Liver (tissue), 9 donors: ENCODE measurements around the gene IZUMO1. TPM values are rescaled to one million over a fixed set of nuclear protein-coding genes. Genes with fewer than 3 reads are reported as not detected.

Experiments used
- DNase-seq: peaks from one replicate; pipeline ENCODE4 v3.0.0-alpha.2; 2017; ENCODE audit warnings: low spot score
- H3K27ac ChIP-seq, 2 donors: one replicate each; pipeline ENCODE4 v1.7.0; 2013; ENCODE audit warnings: inconsistent platforms in 2 of 2, low read length in 2 of 2, control low read depth in 1 of 2, low read depth in 1 of 2, mild to moderate bottlenecking in 1 of 2
- H3K27me3 ChIP-seq, 4 donors: one replicate each; pipeline versions ENCODE4 v1.6.1 to v1.7.0; 2013; ENCODE audit warnings: low read length in 3 of 4, inconsistent platforms in 1 of 4, mild to moderate bottlenecking in 1 of 4, moderate library complexity in 1 of 4; ENCODE audit not compliant: control insufficient read depth in 4 of 4, insufficient read depth in 4 of 4
- H3K36me3 ChIP-seq, 4 donors: one replicate each; pipeline versions ENCODE4 v1.6.1 to v1.7.0; 2013; ENCODE audit warnings: low read length in 3 of 4, mild to moderate bottlenecking in 3 of 4, low read depth in 1 of 4, moderate library complexity in 1 of 4; ENCODE audit not compliant: control insufficient read depth in 4 of 4, insufficient read depth in 3 of 4
- H3K4me1 ChIP-seq, 4 donors: one replicate each; pipeline versions ENCODE4 v1.6.1 to v1.7.0; 2013; ENCODE audit warnings: low read length in 3 of 4, mild to moderate bottlenecking in 3 of 4, moderate library complexity in 1 of 4; ENCODE audit not compliant: control insufficient read depth in 4 of 4, insufficient read depth in 4 of 4
- H3K4me3 ChIP-seq, 3 donors: one replicate each; pipeline versions ENCODE4 v1.6.1 to v1.7.0; 2013; ENCODE audit warnings: low read length in 3 of 3, control low read depth in 1 of 3, low read depth in 1 of 3, mild to moderate bottlenecking in 1 of 3
- H3K9ac ChIP-seq, 2 donors: one replicate each; pipeline ENCODE4 v1.7.0; 2013; ENCODE audit warnings: low read length in 2 of 2, mild to moderate bottlenecking in 2 of 2, moderate library complexity in 2 of 2, control low read depth in 1 of 2, low read depth in 1 of 2
- H3K9me3 ChIP-seq, 4 donors: one replicate each; pipeline versions ENCODE4 v1.6.1 to v1.7.0; 2013; ENCODE audit warnings: low read length in 3 of 4; ENCODE audit not compliant: control insufficient read depth in 4 of 4
- EGR1 ChIP-seq, 2 donors: IDR thresholded peaks; 2 replicates each; pipeline ENCODE4 v1.6.1; 2016 to 2018; ENCODE audit warnings: antibody characterized with exemption in 2 of 2, low read depth in 2 of 2
- FOXA1 ChIP-seq: IDR thresholded peaks from 2 replicates; pipeline ENCODE4 v1.6.1; 2016; ENCODE audit warnings: antibody characterized with exemption
- FOXA2 ChIP-seq: IDR thresholded peaks from 2 replicates; pipeline ENCODE4 v1.6.1; 2016; ENCODE audit warnings: antibody characterized with exemption
- HNF4A ChIP-seq, 2 donors: conservative IDR thresholded peaks; 2 replicates each; pipeline ENCODE4 v1.6.1; 2016; ENCODE audit warnings: antibody characterized with exemption in 2 of 2, mild to moderate bottlenecking in 2 of 2
- HNF4G ChIP-seq: IDR thresholded peaks from 2 replicates; pipeline ENCODE4 v1.6.1; 2016; ENCODE audit warnings: antibody characterized with exemption
- JUND ChIP-seq, 2 donors: IDR thresholded peaks; 2 replicates each; pipeline ENCODE4 v1.6.1; 2016; ENCODE audit warnings: antibody characterized with exemption in 2 of 2
- NR2F2 ChIP-seq: IDR thresholded peaks from 2 replicates; pipeline ENCODE4 v1.6.1; 2016; ENCODE audit warnings: antibody characterized with exemption
- RXRA ChIP-seq, 2 donors: IDR thresholded peaks; 2 replicates each; pipeline ENCODE4 v1.6.1; 2017 to 2018; ENCODE audit warnings: antibody characterized with exemption in 2 of 2, mild to moderate bottlenecking in 1 of 2
- SP1 ChIP-seq: IDR thresholded peaks from 2 replicates; pipeline ENCODE4 v1.6.1; 2018; ENCODE audit warnings: antibody characterized with exemption, mild to moderate bottlenecking
- TAF1 ChIP-seq: conservative IDR thresholded peaks from 2 replicates; pipeline ENCODE4 v1.6.1; 2016; ENCODE audit warnings: antibody characterized with exemption, mild to moderate bottlenecking
- YY1 ChIP-seq: IDR thresholded peaks from 2 replicates; pipeline ENCODE4 v1.6.1; 2016; ENCODE audit warnings: antibody characterized with exemption, mild to moderate bottlenecking
- WGBS: extraction: QIAGEN DNeasy Blood & Tissue Kit; methylation state at CpG from one replicate; pipeline ENCODE4 v1.1.7; 2013; 5-methylcytosine and 5-hydroxymethylcytosine counted together
- polyA plus RNA-seq, 2 donors: library from polyadenylated mRNA; stranded (reverse) in 1 of 2; unstranded in 1 of 2; fragments of 200-250 nt in 1 of 2; fragments of >200 nt in 1 of 2; fragmentation: Nextera tagmentation in 1 of 2; extraction: Ambion mirVana in 1 of 2; gene quantifications; one replicate each; pipeline versions ENCODE4 v1.2.1 to v1.2.3, GENCODE V29; 2013 to 2015
- total RNA-seq, 2 donors: library from RNA; depleted of rRNA; stranded (reverse); fragments of >200 nt; gene quantifications; one replicate each; pipeline ENCODE4 v1.2.3, GENCODE V29; 2014
- TF ChIP-seq, protein P1 (sequence below): IDR thresholded peaks from 2 replicates; pipeline ENCODE4 v1.6.1; 2016; ENCODE audit warnings: antibody characterized with exemption
- TF ChIP-seq, protein P2 (sequence below): fragments of 150-350 bp; IDR thresholded peaks from 2 replicates; pipeline ENCODE4 v1.5.1; 2017; ENCODE audit warnings: improper control_type of control experiment, low read depth, low read length; ENCODE audit not compliant: missing input control
- TF ChIP-seq, protein P3 (sequence below): IDR thresholded peaks from 2 replicates; pipeline ENCODE4 v1.6.1; 2016; ENCODE audit warnings: antibody characterized with exemption
- TF ChIP-seq, protein P4 (sequence below): IDR thresholded peaks from 2 replicates; pipeline ENCODE4 v1.6.1; 2016; ENCODE audit warnings: antibody characterized with exemption
- TF ChIP-seq, protein P5 (sequence below): IDR thresholded peaks from 2 replicates; pipeline ENCODE4 v1.6.1; 2016; ENCODE audit warnings: antibody characterized with exemption, mild to moderate bottlenecking
- donor health status: healthy.
- donor health status: healthy.
- donor health status: healthy.
- donor health status: healthy.
- donor health status: healthy.

The IZUMO1 gene
- total and polyA plus RNA-seq, 4 donors, result 0.33 to 0.47 TPM; not detected in 2

DNA sequence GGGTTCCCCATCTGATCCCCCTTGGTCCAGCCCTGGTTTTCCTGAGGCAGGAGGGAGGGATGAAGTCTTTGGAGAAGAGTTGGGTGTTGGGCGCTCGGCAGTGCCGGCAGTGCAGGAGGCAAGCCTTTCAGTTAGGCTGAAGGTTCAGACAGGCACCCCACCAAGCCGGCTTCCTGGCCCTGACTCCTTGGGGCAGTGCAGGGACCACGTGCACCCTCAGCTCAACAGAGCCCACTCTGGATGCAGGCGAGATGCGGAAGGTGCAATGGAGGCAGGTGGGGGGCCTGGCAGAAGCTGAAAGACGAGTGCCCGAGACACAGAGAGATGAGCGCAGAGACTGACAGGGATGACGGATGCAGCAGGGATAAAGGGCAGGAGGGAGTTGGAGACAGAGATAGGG is 38.2 kb downstream of the IZUMO1 start:
- 81% methylated on average over 11 of the region's 11 CpGs for WGBS
- Histone ChIP-seq H3K27ac (no peak overlapping the region), H3K27me3 (no peaks in the 10 kb centered on the region), H3K4me1 (peaks cover 0 to 9% (median 6%) of the 10 kb centered on the region in 4 donors), H3K9me3 (no peaks in the 10 kb centered on the region), H3K4me3 (no peak overlapping the region), H3K9ac (no peak overlapping the region), H3K36me3 (no peaks in the 10 kb centered on the region)
- no peak for DNase-seq
- no peak for TF ChIP-seq FOXA2
- TF ChIP-seq NR2F2, result no peak
- TF ChIP-seq, protein P1, sequence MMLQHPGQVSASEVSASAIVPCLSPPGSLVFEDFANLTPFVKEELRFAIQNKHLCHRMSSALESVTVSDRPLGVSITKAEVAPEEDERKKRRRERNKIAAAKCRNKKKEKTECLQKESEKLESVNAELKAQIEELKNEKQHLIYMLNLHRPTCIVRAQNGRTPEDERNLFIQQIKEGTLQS, result no peak
- TF ChIP-seq TAF1, result no peak
- TF ChIP-seq, protein P2, sequence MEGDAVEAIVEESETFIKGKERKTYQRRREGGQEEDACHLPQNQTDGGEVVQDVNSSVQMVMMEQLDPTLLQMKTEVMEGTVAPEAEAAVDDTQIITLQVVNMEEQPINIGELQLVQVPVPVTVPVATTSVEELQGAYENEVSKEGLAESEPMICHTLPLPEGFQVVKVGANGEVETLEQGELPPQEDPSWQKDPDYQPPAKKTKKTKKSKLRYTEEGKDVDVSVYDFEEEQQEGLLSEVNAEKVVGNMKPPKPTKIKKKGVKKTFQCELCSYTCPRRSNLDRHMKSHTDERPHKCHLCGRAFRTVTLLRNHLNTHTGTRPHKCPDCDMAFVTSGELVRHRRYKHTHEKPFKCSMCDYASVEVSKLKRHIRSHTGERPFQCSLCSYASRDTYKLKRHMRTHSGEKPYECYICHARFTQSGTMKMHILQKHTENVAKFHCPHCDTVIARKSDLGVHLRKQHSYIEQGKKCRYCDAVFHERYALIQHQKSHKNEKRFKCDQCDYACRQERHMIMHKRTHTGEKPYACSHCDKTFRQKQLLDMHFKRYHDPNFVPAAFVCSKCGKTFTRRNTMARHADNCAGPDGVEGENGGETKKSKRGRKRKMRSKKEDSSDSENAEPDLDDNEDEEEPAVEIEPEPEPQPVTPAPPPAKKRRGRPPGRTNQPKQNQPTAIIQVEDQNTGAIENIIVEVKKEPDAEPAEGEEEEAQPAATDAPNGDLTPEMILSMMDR, result no peak
- TF ChIP-seq HNF4G, result no peak
- TF ChIP-seq FOXA1, result no peak
- TF ChIP-seq, protein P3, sequence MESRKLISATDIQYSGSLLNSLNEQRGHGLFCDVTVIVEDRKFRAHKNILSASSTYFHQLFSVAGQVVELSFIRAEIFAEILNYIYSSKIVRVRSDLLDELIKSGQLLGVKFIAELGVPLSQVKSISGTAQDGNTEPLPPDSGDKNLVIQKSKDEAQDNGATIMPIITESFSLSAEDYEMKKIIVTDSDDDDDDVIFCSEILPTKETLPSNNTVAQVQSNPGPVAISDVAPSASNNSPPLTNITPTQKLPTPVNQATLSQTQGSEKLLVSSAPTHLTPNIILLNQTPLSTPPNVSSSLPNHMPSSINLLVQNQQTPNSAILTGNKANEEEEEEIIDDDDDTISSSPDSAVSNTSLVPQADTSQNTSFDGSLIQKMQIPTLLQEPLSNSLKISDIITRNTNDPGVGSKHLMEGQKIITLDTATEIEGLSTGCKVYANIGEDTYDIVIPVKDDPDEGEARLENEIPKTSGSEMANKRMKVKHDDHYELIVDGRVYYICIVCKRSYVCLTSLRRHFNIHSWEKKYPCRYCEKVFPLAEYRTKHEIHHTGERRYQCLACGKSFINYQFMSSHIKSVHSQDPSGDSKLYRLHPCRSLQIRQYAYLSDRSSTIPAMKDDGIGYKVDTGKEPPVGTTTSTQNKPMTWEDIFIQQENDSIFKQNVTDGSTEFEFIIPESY, result no peak
- no peak for TF ChIP-seq SP1
- TF ChIP-seq RXRA (IDR thresholded peaks at IDR 0.05), result no peak
- TF ChIP-seq JUND (IDR thresholded peaks at IDR 0.05), result no peak
- TF ChIP-seq YY1, result no peak
- TF ChIP-seq, protein P4, sequence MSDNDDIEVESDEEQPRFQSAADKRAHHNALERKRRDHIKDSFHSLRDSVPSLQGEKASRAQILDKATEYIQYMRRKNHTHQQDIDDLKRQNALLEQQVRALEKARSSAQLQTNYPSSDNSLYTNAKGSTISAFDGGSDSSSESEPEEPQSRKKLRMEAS, result no peak
- TF ChIP-seq EGR1 (IDR thresholded peaks at IDR 0.05; ENCODE audit: low read depth in 2 of 2), result no peak
- TF ChIP-seq HNF4A (conservative IDR thresholded peaks at IDR 0.05), result no peak

DNA sequence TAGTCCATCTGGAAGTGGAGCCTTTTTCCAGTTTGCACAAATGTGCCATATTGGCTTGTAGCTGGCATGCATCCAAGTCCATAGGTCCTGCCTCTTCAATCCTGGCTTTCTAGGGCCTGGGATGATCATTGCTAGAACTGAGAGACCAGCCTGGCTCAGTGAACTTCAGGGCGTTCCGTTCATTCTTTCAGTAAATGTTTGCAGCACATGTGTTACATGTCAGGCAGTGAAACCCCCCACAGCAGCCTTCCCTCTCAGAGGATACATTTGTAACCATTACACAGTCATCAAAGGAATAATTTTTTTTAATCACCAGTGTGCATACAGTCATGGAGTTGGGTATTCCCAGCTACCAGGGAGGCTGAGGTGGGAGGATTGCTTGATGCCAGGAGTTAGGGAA is 41.3 kb downstream of the IZUMO1 start:
- Histone ChIP-seq H3K27ac (no peak overlapping the region), H3K36me3 (no peaks in the 10 kb centered on the region), H3K4me3 (no peak overlapping the region), H3K4me1 (no peaks in the 10 kb centered on the region), H3K9me3 (no peaks in the 10 kb centered on the region), H3K9ac (no peak overlapping the region), H3K27me3 (no peaks in the 10 kb centered on the region)
- no peak for TF ChIP-seq SP1
- TF ChIP-seq, protein P5, sequence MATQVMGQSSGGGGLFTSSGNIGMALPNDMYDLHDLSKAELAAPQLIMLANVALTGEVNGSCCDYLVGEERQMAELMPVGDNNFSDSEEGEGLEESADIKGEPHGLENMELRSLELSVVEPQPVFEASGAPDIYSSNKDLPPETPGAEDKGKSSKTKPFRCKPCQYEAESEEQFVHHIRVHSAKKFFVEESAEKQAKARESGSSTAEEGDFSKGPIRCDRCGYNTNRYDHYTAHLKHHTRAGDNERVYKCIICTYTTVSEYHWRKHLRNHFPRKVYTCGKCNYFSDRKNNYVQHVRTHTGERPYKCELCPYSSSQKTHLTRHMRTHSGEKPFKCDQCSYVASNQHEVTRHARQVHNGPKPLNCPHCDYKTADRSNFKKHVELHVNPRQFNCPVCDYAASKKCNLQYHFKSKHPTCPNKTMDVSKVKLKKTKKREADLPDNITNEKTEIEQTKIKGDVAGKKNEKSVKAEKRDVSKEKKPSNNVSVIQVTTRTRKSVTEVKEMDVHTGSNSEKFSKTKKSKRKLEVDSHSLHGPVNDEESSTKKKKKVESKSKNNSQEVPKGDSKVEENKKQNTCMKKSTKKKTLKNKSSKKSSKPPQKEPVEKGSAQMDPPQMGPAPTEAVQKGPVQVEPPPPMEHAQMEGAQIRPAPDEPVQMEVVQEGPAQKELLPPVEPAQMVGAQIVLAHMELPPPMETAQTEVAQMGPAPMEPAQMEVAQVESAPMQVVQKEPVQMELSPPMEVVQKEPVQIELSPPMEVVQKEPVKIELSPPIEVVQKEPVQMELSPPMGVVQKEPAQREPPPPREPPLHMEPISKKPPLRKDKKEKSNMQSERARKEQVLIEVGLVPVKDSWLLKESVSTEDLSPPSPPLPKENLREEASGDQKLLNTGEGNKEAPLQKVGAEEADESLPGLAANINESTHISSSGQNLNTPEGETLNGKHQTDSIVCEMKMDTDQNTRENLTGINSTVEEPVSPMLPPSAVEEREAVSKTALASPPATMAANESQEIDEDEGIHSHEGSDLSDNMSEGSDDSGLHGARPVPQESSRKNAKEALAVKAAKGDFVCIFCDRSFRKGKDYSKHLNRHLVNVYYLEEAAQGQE, result no peak
- no peak for TF ChIP-seq NR2F2
- TF ChIP-seq, protein P4, result no peak
- TF ChIP-seq RXRA (IDR thresholded peaks at IDR 0.05), result no peak
- DNase-seq, result no peak
- 91% methylated on average over 2 of the region's 2 CpGs for WGBS
